HK-2 (cell line): ENCODE data around the gene MNAT1.

Experiments used
- DNase-seq: peaks from one replicate; pipeline ENCODE4 v3.0.0-alpha.2; 2018; ENCODE audit not compliant: unreplicated experiment

MNAT1 gene

GRCh38 chr14:60968099-60968498, 233.5 kb downstream of the MNAT1 start:
- DNase-seq = no peak

GRCh38 chr14:60968671-60969070, 234.1 kb downstream of the MNAT1 start:
- no peak for DNase-seq

GRCh38 chr14:60970146-60970545, 235.6 kb downstream of the MNAT1 start:
- DNase-seq = no peak

- no peak for DNase-seq
These were observed 236.7 kb downstream of the MNAT1 start for GRCh38 chr14:60971271-60971670.

GRCh38 chr14:60972295-60972694, 237.7 kb downstream of the MNAT1 start:
- DNase-seq = no peak

GRCh38 chr14:60973070-60973469, 238.5 kb downstream of the MNAT1 start:
- no peak for DNase-seq

- DNase-seq = no peak
These were observed 239.6 kb downstream of the MNAT1 start for GRCh38 chr14:60974090-60974651.

- DNase-seq = no peak
These were observed 241.0 kb downstream of the MNAT1 start for GRCh38 chr14:60975551-60975950.

GRCh38 chr14:60977847-60978246, 243.3 kb downstream of the MNAT1 start:
- DNase-seq = no peak

GRCh38 chr14:60980811-60981632, 246.5 kb downstream of the MNAT1 start, which contains the start of the genes SLC38A6 and TRMT5:
TSS of gene SLC38A6 (plus strand) at chr14:60981245. CDS start at chr14:60981278, 33 bp downstream.
TSS of gene TRMT5 (minus strand) at chr14:60981079. CDS start at chr14:60980973, 106 bp downstream.
- peak; percentile 93 for DNase-seq

- peak; percentile 27 for DNase-seq
These were observed 247.3 kb downstream of the MNAT1 start for GRCh38 chr14:60981633-60982455.

- no peak for DNase-seq
These were observed 249.6 kb downstream of the MNAT1 start for GRCh38 chr14:60984196-60984595.

- DNase-seq = no peak
These were observed 251.9 kb downstream of the MNAT1 start for GRCh38 chr14:60986500-60986899.

- no peak for DNase-seq
These were observed 255.0 kb downstream of the MNAT1 start for GRCh38 chr14:60989599-60989998.

- no peak for DNase-seq
These were observed 264.1 kb downstream of the MNAT1 start for GRCh38 chr14:60998617-60999016.

GRCh38 chr14:60999536-60999935, 265.0 kb downstream of the MNAT1 start:
- DNase-seq = no peak

GRCh38 chr14:61003571-61003970, 269.0 kb downstream of the MNAT1 start:
- no peak for DNase-seq

- no peak for DNase-seq
These were observed 285.0 kb downstream of the MNAT1 start for GRCh38 chr14:61019537-61019936.
